Neutrophil (primary cell): ENCODE results near the gene NIPSNAP3A.

Experiments
- H3K27ac ChIP-seq: fragments of 200-600 bp; sonication (generic); 2 replicates; pipeline ENCODE4 v1.5.1; 2016; ENCODE audit warnings: mild to moderate bottlenecking, moderate library complexity
- H3K27me3 ChIP-seq: fragments of 200-600 bp; sonication (generic); 2 replicates; pipeline ENCODE4 v1.6.0; 2016; ENCODE audit warnings: mild to moderate bottlenecking
- H3K36me3 ChIP-seq: fragments of 200-600 bp; sonication (generic); 2 replicates; pipeline ENCODE4 v1.5.1; 2017
- H3K4me1 ChIP-seq, 2 experiments: fragments of 200-600 bp in 1 of 2; sonication (generic) in 1 of 2; 1 replicate in 1 of 2; 2 replicates in 1 of 2; pipeline versions ENCODE4 v1.5.1 to v1.6.1; 2013 to 2016; ENCODE audit warnings: low read depth in 1 of 2, low read length in 1 of 2, mild to moderate bottlenecking in 1 of 2, moderate library complexity in 1 of 2; ENCODE audit not compliant: control insufficient read depth in 1 of 2, insufficient read depth in 1 of 2
- H3K4me3 ChIP-seq, 2 experiments: fragments of 200-600 bp in 1 of 2; sonication (generic) in 1 of 2; 1 replicate in 1 of 2; 2 replicates in 1 of 2; pipeline ENCODE4 v1.5.1; 2013 to 2016; ENCODE audit warnings: low read depth in 1 of 2, low read length in 1 of 2, mild to moderate bottlenecking in 1 of 2, moderate library complexity in 1 of 2
- H3K9me3 ChIP-seq: fragments of 200-600 bp; sonication (generic); 2 replicates; pipeline ENCODE4 v1.5.1; 2016
- TF ChIP-seq, protein P1 (sequence below): fragments of 200-600 bp; sonication (generic); IDR thresholded peaks from 2 replicates; pipeline ENCODE4 v1.5.1; 2016; ENCODE audit warnings: antibody characterized with exemption

NIPSNAP3A gene

DNA sequence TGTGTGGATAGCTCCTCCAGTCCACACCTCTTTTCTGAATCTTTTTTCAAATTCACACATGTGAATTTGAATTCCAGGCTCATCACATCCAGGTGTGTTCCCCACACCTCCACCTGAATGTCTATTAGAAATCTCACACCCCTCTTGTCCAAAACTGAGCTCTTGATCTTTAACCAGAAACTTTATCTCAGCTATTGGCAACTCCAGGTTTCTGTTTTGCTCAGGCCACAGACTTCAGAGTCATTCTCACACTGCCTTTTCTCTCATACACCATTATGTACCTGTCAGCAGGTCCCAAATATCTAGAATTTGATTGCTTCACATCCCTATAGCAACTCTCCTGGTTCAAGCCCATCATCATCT is 28.1 kb downstream of the NIPSNAP3A start:
- no peaks in the 10 kb centered on the region for H3K27me3 ChIP-seq
- H3K36me3 ChIP-seq = no peaks in the 10 kb centered on the region

DNA sequence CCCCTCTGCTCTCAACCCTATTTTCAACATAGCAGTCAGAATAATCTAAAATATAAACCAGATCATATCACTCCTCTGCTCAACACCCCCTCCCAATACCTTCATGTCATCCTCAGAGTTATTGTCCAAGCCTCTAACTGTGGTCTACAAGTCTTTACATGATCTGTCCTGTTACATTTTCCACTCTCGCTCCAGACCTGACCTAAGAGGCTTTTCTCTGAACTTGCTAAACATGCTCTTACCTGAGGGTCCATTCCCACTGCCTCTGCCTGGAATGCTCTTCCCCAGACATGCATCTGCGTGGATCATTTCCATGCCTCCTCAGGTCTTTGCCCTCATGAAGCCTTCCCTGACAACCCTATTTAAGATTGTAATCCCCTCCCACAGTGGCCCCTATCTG is 28.5 kb downstream of the NIPSNAP3A start:
- Histone ChIP-seq H3K27me3 (no peaks in the 10 kb centered on the region), H3K4me3 (no peak overlapping the region), H3K9me3 (no peaks in the 10 kb centered on the region), H3K4me1 (no peaks in the 10 kb centered on the region), H3K36me3 (no peaks in the 10 kb centered on the region), H3K27ac (no peak overlapping the region)
- TF ChIP-seq, protein P1, sequence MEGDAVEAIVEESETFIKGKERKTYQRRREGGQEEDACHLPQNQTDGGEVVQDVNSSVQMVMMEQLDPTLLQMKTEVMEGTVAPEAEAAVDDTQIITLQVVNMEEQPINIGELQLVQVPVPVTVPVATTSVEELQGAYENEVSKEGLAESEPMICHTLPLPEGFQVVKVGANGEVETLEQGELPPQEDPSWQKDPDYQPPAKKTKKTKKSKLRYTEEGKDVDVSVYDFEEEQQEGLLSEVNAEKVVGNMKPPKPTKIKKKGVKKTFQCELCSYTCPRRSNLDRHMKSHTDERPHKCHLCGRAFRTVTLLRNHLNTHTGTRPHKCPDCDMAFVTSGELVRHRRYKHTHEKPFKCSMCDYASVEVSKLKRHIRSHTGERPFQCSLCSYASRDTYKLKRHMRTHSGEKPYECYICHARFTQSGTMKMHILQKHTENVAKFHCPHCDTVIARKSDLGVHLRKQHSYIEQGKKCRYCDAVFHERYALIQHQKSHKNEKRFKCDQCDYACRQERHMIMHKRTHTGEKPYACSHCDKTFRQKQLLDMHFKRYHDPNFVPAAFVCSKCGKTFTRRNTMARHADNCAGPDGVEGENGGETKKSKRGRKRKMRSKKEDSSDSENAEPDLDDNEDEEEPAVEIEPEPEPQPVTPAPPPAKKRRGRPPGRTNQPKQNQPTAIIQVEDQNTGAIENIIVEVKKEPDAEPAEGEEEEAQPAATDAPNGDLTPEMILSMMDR = no peak

More for the DNA sequence above, 28.1 kb downstream of the NIPSNAP3A start:
- Histone ChIP-seq H3K4me3 (no peak overlapping the region), H3K27ac (no peak overlapping the region), H3K4me1 (no peaks in the 10 kb centered on the region), H3K9me3 (no peaks in the 10 kb centered on the region)
- TF ChIP-seq, protein P1 = no peak

- Histone ChIP-seq H3K4me1 (no peaks in the 10 kb centered on the region), H3K27ac (no peak overlapping the region), H3K36me3 (no peaks in the 10 kb centered on the region), H3K27me3 (no peaks in the 10 kb centered on the region), H3K4me3 (no peak overlapping the region), H3K9me3 (no peaks in the 10 kb centered on the region)
- TF ChIP-seq, protein P1 = no peak
Measured at GRCh38 chr9:104776797-104777196, 29.3 kb downstream of the NIPSNAP3A start.

DNA sequence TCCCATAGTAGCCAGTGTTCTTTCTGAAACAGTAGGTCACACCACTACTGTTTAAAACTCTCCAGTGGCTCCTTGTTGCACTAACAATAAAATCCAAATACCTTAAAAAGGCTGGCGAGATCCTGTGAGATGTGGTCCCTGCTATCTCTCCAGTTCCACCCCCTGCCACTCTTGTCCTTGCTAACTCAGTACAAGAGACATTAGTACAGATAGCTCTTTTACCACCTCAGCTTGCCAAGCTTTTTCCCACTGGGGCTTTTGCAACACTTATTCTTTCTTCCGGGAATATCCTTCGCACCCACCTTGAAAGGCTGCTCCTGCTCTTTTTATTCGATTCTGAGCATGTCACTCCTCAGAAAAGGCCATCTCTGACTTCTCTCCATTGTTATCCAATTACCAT is 31.3 kb downstream of the NIPSNAP3A start:
- no peaks in the 10 kb centered on the region for H3K4me1 ChIP-seq
- TF ChIP-seq, protein P1 = no peak

GRCh38 chr9:104779334-104779733 is 31.9 kb downstream of the NIPSNAP3A start:
- H3K4me1 ChIP-seq = no peaks in the 10 kb centered on the region
- no peak overlapping the region for H3K4me3 ChIP-seq
- H3K27me3 ChIP-seq = no peaks in the 10 kb centered on the region
- TF ChIP-seq, protein P1 = no peak
- H3K36me3 ChIP-seq = peaks cover 20% of the 10 kb centered on the region
- no peaks in the 10 kb centered on the region for H3K9me3 ChIP-seq
- no peak overlapping the region for H3K27ac ChIP-seq

More for the DNA sequence above, 31.3 kb downstream of the NIPSNAP3A start:
- Histone ChIP-seq H3K27ac (no peak overlapping the region), H3K9me3 (no peaks in the 10 kb centered on the region), H3K4me3 (no peak overlapping the region), H3K36me3 (peaks cover 14% of the 10 kb centered on the region), H3K27me3 (no peaks in the 10 kb centered on the region)
